ENCODE measurements around the gene MTRF1L. TPM values are rescaled to one million over a fixed set of nuclear protein-coding genes. Genes with fewer than 3 reads are reported as not detected.

Gene MTRF1L
- total RNA-seq, 1 experiment from 2014 or later: 8.0 TPM

DNA sequence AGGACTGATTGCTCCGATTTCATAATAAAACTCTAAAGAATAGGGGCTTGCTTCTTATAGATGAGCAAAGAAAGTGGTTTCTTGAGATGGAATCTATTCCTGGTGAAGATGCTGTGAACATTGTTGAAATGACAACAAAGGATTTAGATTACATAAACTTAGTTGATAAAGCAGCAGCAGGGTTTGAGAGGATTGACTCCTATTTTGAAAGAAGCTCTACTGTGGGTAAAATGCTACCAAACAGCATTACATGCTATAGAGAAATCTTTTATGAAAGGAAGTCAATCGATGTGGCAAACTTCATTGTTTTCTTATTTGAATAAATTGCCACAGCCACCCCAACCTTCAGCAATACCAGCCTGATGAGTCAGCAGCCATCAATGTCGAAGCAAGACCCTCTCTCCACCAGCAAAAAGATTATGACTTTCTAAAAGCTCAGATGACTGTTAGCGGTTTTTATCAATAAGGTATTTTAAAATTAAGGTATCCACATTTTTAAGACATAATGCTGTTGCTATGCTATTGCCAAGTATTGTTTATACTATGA, 12.7 kb upstream of the MTRF1L start:
- TF ChIP-seq, protein P1, sequence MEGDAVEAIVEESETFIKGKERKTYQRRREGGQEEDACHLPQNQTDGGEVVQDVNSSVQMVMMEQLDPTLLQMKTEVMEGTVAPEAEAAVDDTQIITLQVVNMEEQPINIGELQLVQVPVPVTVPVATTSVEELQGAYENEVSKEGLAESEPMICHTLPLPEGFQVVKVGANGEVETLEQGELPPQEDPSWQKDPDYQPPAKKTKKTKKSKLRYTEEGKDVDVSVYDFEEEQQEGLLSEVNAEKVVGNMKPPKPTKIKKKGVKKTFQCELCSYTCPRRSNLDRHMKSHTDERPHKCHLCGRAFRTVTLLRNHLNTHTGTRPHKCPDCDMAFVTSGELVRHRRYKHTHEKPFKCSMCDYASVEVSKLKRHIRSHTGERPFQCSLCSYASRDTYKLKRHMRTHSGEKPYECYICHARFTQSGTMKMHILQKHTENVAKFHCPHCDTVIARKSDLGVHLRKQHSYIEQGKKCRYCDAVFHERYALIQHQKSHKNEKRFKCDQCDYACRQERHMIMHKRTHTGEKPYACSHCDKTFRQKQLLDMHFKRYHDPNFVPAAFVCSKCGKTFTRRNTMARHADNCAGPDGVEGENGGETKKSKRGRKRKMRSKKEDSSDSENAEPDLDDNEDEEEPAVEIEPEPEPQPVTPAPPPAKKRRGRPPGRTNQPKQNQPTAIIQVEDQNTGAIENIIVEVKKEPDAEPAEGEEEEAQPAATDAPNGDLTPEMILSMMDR (conservative IDR thresholded peaks at IDR 0.05): no peak
- TF ChIP-seq EZH2 (IDR thresholded peaks at IDR 0.05; ENCODE audit: low read depth): no peak
- no peaks in the 10 kb centered on the region for H3K9me2 ChIP-seq (ENCODE audit: insufficient read depth)
- H3K4me1 ChIP-seq (replicated peaks; ENCODE audit: insufficient read depth): no peaks in the 10 kb centered on the region
- no peaks in the 10 kb centered on the region for H3K9me3 ChIP-seq (ENCODE audit: insufficient read depth, low read depth)
- no peak overlapping the region for H2AFZ ChIP-seq
- DNase-seq: peak in 1 of 2 experiments; percentile 35
- H3K79me2 ChIP-seq (ENCODE audit: low read depth): no peaks in the 10 kb centered on the region
- intact Hi-C loops (cut with micrococcal nuclease; ENCODE audit: unreplicated experiment): no loop called here
- no TSS peak for BruUV-seq (replicated peaks)
- H3F3A ChIP-seq (ENCODE audit: insufficient read depth, low read depth): no peaks in the 10 kb centered on the region
- ChIA-PET POLR2A (ENCODE audit: unreplicated experiment) (no interaction called here), CTCF (no interaction called here)
- no peak overlapping the region for H3K27ac ChIP-seq
- no peaks in the 10 kb centered on the region for H3K27me3 ChIP-seq (ENCODE audit: insufficient read depth, low read depth)
- no peaks in the 10 kb centered on the region for H4K20me1 ChIP-seq (ENCODE audit: insufficient read depth)
- no peaks in the 10 kb centered on the region for H3K36me3 ChIP-seq (ENCODE audit: low read depth)
- no peak overlapping the region for H3K4me3 ChIP-seq
- no peak overlapping the region for H3K4me2 ChIP-seq

DNA sequence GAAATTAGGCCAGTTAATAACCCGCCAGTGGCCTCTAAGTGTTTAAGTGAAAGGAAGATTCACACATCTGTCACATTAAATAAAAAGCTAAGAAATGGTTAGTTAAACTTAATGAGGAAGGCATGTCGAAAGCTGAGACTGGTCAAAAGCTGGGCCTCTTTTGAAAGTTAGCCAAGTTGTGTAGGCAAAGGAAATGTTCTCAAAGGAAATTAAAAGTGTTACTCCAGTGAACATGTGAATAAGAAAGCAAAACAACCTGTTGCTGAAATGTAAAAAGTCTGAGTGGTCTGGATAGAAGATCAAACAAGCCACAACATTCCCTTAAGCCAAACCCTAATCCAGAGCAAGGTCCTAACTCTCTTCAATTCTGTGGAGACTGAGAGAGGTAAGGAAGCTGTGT, 10.9 kb upstream of the MTRF1L start:
- Histone ChIP-seq H3K9me2 (ENCODE audit: insufficient read depth) (no peaks in the 10 kb centered on the region), H3K9me3 (ENCODE audit: insufficient read depth, low read depth) (no peaks in the 10 kb centered on the region), H3F3A (ENCODE audit: insufficient read depth, low read depth) (0 out of 2 replicates have a peak, but pooled peaks cover 3% of the 10 kb centered on the region), H3K27ac (no peak overlapping the region), H3K36me3 (ENCODE audit: low read depth) (no peaks in the 10 kb centered on the region), H3K4me2 (no peak overlapping the region), H2AFZ (no peak overlapping the region), H3K4me1 (replicated peaks; ENCODE audit: insufficient read depth) (no peaks in the 10 kb centered on the region), H4K20me1 (ENCODE audit: insufficient read depth) (no peaks in the 10 kb centered on the region), H3K4me3 (no peak overlapping the region), H3K27me3 (ENCODE audit: insufficient read depth, low read depth) (no peaks in the 10 kb centered on the region), H3K79me2 (ENCODE audit: low read depth) (no peaks in the 10 kb centered on the region)
- DNase-seq: no peak
- intact Hi-C loops (cut with micrococcal nuclease; ENCODE audit: unreplicated experiment): no loop called here
- no TSS peak for BruUV-seq (replicated peaks)
- POLR2A ChIA-PET (ENCODE audit: unreplicated experiment): no interaction called here
- CTCF ChIA-PET: no interaction called here
- no peak for TF ChIP-seq EZH2 (IDR thresholded peaks at IDR 0.05; ENCODE audit: low read depth)
- TF ChIP-seq, protein P1 (conservative IDR thresholded peaks at IDR 0.05): no peak

DNA sequence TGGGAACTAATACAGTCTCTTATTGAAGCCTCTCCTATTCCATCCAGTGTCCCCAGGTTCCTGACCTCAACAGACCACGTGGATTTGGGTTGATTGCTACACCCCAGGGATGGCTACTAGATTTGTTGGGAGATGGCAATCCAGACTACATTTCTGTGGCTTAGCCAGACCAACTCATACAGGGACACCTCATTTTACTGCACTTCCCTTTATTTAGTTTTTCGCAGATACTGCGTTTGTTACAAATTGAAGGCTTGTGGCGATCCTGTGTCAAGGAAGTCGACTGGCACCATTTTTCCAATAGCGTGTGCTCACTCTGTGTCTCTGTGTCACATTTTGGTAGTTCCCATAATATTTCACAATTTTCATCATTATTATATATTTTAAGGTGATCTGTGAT, 10.3 kb upstream of the MTRF1L start:
- H3K27ac ChIP-seq: no peak overlapping the region
- H3K9me2 ChIP-seq (ENCODE audit: insufficient read depth): no peaks in the 10 kb centered on the region
- no peak for DNase-seq
- no peaks in the 10 kb centered on the region for H3K79me2 ChIP-seq (ENCODE audit: low read depth)
- 0 out of 2 replicates have a peak, but pooled peaks cover 3% of the 10 kb centered on the region for H3F3A ChIP-seq (ENCODE audit: insufficient read depth, low read depth)
- H2AFZ ChIP-seq: no peak overlapping the region
- POLR2A ChIA-PET (ENCODE audit: unreplicated experiment): no interaction called here
- TF ChIP-seq, protein P1 (conservative IDR thresholded peaks at IDR 0.05): no peak
- TF ChIP-seq EZH2 (IDR thresholded peaks at IDR 0.05; ENCODE audit: low read depth): no peak
- H3K27me3 ChIP-seq (ENCODE audit: insufficient read depth, low read depth): no peaks in the 10 kb centered on the region
- no peaks in the 10 kb centered on the region for H3K36me3 ChIP-seq (ENCODE audit: low read depth)
- no peaks in the 10 kb centered on the region for H4K20me1 ChIP-seq (ENCODE audit: insufficient read depth)
- CTCF ChIA-PET: no interaction called here
- H3K4me2 ChIP-seq: no peak overlapping the region
- H3K4me1 ChIP-seq (replicated peaks; ENCODE audit: insufficient read depth): no peaks in the 10 kb centered on the region
- BruUV-seq (replicated peaks): no TSS peak
- H3K9me3 ChIP-seq (ENCODE audit: insufficient read depth, low read depth): no peaks in the 10 kb centered on the region
- no peak overlapping the region for H3K4me3 ChIP-seq
- intact Hi-C loops (cut with micrococcal nuclease; ENCODE audit: unreplicated experiment): no loop called here
